HL-60/S4 treated with retinoic acid at 250 ng/mL for 4 days and 3 days (cell line): ENCODE measurements around the gene SLC35F3.
"Not testable (repeated sequence)": the region's sequence is repeated elsewhere in the genome, so short reads cannot be mapped to it uniquely, and the experiment has no call there.

Source experiments
- in situ Hi-C: fragments of 300-500 bp; cut with MboI; formaldehyde crosslinking; loops from 2 replicates; pipeline ENCODE4 v1.7.0; 2022; ENCODE audit warnings: low sequenced_read_pairs

SLC35F3 gene

DNA sequence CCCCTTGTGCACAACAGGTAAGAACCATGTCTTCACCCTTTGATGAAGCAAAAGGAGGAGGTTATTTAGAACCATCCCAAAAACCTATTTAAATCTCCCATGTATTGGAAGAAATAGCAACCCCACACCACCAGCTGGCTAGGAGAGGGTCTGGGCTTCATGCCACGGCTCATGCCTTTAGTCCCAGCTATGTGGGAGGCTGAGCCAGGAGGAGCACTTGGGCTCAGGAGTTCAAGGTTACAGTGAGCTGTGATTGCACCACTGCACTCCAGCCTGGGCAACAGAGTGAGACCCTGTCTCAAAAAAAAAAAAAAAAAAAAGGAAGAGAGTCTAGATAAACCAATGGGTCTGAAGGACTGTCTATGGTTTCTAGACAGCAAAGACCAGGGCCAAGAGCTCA lies 270.9 kb downstream of the SLC35F3 start:
- in situ Hi-C loops = no loop called here

- in situ Hi-C loops = no loop called here
Observed at GRCh38 chr1:234176000-234176399, 271.5 kb downstream of the SLC35F3 start.

DNA sequence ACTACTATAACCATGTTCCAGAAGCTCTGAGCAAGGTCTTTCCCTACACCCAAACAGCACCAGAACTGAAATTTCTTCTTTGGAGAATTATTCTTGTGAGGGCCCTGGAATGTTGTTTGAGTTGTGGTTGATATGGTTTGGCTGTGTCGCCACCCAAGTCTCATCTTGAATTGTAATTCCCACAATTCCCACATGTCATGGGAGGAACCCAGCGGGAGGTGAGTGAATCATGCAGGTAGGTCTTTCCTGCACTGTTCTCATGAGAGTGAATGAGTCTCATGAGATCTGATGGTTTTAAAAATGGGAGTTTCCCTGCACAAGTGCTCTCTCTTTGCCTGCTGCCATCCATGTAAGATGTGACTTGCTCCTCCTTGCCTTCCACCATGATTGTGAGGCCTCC lies 272.4 kb downstream of the SLC35F3 start:
- in situ Hi-C loops = not testable (repeated sequence)

DNA sequence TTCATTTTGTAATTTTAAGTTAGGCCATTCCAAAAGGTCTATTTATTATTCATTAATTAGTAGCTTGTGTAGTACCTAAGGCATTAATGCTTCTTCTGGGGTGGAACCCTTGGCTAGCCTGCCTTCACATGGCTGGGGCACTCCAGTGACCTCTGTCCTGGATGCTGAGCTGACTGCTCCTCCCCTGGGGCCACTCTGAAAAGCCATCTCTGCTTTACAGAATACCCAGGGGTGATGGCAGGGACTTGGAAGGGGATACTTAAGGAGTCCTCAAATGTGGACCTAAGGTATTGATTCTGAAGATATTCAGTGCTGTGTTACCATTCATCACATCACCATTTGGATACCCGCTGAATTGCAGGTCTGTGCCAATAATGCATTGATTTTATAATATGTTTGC lies 281.0 kb downstream of the SLC35F3 start:
- in situ Hi-C loops = no loop called here

GRCh38 chr1:234186037-234186688 lies 281.7 kb downstream of the SLC35F3 start:
- in situ Hi-C loops = no loop called here

- in situ Hi-C loops = no loop called here
Observed at GRCh38 chr1:234188454-234188792, 283.9 kb downstream of the SLC35F3 start.

GRCh38 chr1:234197839-234198238 lies 293.4 kb downstream of the SLC35F3 start:
- in situ Hi-C loops = no loop called here

DNA sequence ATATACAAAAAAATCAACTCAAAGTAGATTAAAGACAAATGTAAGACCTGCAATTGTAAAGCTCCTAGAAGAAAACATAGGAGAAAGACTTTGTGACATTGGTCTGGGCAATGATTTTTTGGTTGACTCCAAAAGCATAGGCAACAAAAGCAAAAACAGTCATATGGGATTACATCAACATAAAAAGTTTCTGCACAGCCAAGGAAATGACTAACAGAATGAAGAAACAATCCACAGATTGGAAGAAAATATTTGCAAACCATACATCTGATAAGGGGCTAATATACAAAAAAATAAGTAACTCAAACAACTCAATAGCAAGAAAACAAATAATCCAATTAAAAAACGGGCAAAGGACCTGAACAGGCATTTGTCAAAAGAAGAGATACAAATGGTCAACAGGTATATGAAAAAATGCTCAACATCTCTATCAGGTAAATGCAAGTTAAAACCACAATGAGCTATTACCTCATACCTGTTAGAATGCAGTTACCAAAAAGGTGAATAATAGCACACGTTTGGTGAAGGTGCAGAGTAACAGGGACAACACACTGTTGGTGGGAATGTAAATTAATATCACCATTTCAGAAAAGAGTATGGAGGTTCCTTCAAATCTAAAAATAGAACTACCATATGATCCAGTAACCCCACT lies 295.1 kb downstream of the SLC35F3 start:
- in situ Hi-C loops = no loop called here

DNA sequence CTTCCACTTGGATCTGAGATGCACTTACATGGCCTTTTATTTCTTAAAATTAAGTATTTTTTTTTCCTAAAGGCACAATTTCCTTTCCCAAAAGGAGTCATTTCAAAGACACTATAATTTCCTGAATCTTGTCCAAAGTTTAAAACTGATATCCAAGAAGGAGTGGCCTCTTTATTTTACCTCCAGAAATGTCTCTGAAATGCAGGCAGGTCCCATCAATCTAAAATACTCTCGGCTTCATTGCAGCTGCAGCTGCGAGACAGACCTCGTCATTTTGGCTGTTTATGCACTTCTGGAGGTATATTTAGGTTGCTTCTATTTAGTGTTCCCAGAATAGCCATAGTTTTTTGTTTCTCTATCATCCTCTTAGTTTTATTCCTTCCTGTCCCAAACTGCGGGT lies 296.1 kb downstream of the SLC35F3 start:
- in situ Hi-C loops = no loop called here

- in situ Hi-C loops = no loop called here
Observed at GRCh38 chr1:234201600-234201999, 297.1 kb downstream of the SLC35F3 start.

DNA sequence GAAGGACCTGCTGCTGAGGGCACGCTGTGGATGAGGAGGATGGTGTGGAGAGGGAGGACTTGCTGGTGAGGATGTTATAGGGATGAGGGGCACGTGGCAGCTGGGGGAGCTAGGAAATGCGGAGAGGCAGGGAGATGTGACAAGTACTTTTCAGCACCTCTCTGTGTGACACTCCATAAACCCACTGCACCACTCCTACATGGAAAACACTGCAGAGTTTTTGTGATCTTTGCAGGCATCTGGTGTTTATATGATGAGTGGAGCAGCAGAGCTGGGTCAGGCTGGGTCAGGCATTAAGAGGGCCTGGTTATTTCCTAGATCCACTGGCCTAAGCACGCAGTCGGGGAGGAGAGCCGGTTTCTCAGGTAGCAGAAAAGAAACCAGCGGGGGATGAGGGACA lies 301.5 kb downstream of the SLC35F3 start:
- in situ Hi-C loops = no loop called here

- in situ Hi-C loops = no loop called here
Observed at GRCh38 chr1:234206651-234207284, 302.3 kb downstream of the SLC35F3 start.

DNA sequence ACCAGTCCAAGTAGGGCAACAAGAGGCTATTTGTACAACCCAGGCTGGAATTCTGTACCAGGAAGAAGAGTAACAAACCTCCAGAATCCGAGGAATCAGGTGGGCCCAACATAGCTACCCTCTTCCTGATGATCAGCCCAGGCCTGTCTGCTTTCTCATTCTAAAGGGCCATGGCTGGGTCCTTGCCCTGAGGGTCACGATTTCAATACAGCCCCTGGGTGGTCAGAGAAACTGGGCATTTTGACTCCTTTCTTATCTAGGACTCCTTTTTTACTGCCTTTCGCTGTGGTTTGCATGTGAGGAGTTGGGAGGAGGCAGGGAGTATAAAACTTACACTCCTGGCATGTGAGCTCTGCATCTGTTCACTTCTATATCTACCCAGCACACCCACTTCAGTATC lies 303.9 kb downstream of the SLC35F3 start:
- in situ Hi-C loops = no loop called here

GRCh38 chr1:234208791-234209190 lies 304.3 kb downstream of the SLC35F3 start:
- in situ Hi-C loops = no loop called here

- in situ Hi-C loops = not testable (repeated sequence)
Observed at GRCh38 chr1:234210429-234210828, 306.0 kb downstream of the SLC35F3 start.

GRCh38 chr1:234211855-234212254 lies 307.4 kb downstream of the SLC35F3 start:
- in situ Hi-C loops = not testable (repeated sequence)

DNA sequence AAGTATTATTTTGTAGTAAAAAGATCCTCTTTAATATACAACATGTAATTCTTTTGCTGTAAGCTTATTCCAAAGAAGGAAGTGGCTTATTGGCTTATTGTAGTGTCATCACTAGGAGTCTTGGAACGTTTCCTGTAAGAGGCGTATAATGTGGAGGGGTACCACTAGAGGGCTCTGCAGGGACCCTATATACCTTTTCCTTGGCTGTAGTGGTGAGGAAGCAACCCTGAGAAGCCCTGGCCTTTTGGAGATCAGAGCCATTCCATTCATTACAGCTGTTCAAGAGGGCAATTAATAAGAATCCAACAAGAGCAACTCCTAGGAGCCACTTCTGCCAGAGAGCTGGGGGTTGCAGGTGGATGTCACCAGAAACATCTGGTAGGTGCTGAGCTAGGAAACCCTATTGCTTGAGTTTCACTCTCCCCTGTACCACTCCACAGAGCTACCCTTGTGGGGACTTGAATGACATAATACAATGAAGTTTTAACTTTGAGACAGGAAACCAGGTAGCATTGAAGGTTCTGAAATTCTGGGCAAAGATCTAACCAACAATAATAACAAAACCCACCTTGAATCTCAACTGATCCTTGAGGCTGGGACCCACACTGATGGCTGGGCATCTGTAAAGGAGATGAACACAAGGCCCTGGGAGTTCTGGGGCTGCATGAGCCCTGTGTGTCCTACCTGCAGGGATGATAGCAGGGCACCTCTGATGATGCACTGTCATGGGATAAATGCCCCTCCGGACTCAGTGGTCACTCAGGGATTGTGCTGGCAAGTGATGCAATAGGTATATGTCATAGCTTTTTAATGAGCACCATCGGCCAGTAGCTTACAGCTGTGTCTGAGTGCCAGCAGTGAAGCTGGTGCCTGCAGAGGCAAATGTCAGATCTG lies 308.5 kb downstream of the SLC35F3 start:
- in situ Hi-C loops = no loop called here

GRCh38 chr1:234213658-234214128 lies 309.2 kb downstream of the SLC35F3 start:
- in situ Hi-C loops = no loop called here

DNA sequence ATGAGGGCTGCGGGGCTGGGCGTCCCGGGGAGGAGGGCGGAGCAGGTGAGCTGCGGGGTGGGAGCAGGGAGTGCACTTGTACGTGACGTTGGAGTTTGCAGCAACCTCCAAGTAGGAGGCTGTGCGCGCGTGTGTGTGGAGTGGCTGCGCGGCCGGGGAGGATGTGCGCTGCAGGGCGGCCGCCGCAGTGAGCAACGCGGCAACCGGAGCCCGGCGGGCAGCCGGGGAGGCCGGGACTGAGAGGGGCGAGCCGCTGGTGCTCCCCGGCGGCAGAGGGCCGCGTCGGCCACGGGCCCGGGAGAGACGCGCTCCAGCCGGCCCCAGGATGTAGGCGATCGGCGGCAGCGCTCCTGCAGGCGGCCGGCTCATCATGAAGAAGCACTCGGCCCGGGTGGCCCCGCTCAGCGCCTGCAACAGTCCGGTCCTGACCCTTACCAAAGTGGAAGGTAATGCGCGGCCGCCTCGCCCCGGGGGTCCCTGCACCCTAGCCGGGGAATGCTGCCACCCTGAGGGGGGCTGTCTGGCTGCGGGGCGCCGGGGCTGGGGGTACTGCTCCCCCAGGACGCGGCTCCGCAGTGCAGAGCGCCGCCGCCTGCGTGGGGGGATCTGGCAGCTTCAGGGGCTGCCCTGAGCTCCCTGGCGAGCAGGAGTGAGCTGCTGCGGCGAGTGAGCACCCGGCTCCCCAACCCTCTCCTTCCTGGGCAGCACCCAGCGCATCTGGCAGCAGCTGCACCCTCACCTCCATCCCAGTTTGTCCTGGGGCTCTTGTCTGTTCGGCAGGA lies 309.8 kb downstream of the SLC35F3 start:
- in situ Hi-C loops = no loop called here
